B cell (primary cell): Measurements from ENCODE around the gene SAA1.

Experiments used
- EZH2 ChIP-seq: IDR thresholded peaks from 2 replicates; pipeline ENCODE4 v1.6.1; 2012; ENCODE audit warnings: borderline replicate concordance, low read depth, mild to moderate bottlenecking, moderate library complexity, low read length; ENCODE audit not compliant: insufficient read depth, poor library complexity, severe bottlenecking
- TF ChIP-seq, protein P1 (sequence below): fragments of 200-600 bp; IDR thresholded peaks from one replicate; pipeline ENCODE4 v1.8.0; 2022; ENCODE audit warnings: antibody characterized with exemption, mild to moderate bottlenecking

DNA sequence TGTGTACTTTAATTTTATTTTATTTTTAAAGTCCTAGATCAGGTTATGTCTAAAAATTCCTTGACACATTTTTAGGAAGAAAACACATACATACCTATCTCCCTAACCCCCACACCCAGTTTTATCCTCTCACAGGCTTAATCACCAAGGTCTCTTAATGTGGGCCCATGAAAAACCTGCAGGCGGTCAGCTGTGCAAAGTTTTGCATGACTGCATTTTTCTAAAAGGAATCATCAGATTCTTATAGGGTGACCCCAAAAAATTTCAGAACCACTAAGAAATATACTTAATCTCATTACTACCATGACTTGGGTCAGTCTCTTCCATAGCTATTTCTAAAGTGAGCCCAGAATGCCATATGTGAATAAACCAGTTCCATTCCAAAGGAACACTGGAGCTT lies 19.8 kb downstream of the SAA1 start:
- TF ChIP-seq, protein P1, sequence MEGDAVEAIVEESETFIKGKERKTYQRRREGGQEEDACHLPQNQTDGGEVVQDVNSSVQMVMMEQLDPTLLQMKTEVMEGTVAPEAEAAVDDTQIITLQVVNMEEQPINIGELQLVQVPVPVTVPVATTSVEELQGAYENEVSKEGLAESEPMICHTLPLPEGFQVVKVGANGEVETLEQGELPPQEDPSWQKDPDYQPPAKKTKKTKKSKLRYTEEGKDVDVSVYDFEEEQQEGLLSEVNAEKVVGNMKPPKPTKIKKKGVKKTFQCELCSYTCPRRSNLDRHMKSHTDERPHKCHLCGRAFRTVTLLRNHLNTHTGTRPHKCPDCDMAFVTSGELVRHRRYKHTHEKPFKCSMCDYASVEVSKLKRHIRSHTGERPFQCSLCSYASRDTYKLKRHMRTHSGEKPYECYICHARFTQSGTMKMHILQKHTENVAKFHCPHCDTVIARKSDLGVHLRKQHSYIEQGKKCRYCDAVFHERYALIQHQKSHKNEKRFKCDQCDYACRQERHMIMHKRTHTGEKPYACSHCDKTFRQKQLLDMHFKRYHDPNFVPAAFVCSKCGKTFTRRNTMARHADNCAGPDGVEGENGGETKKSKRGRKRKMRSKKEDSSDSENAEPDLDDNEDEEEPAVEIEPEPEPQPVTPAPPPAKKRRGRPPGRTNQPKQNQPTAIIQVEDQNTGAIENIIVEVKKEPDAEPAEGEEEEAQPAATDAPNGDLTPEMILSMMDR = no peak
- no peak for TF ChIP-seq EZH2
